ENCODE results near the gene FBXO42. TPM values are rescaled to one million over a fixed set of nuclear protein-coding genes. Genes with fewer than 3 reads are reported as not detected.
"Not testable (repeated sequence)": the region's sequence is repeated elsewhere in the genome, so short reads cannot be mapped to it uniquely, and the experiment has no call there.

FBXO42 gene
- total and polyA plus RNA-seq, 4 donors, result 22.8 to 29.2 (median 27.5) TPM

DNA sequence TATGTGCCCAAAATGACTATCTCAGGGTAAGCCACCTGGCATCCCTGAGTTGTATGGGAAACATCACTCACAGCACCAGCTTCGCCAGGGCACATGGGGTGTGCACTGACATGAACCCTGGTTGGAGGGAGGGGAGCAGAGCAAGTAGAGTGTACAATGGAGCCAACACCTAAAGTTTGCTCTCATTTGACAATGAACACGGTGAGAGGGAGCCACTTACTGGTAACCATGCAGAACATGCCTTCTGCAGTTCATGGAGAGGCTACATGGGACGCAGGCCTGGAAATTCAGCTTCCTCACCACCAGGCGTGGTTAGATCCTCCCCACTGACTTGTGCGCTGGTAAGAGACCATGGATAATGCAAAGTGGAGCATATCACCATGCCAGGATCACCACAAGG is 105.3 kb downstream of the FBXO42 start:
- Histone ChIP-seq H3K4me3 (ENCODE audit: low read depth, low read length) (no peak overlapping the region), H3K36me3 (ENCODE audit: control insufficient read depth, insufficient read depth, low read length) (peaks cover 37% of the 10 kb centered on the region), H3K27me3 (ENCODE audit: control insufficient read depth, insufficient read depth, low read length) (no peaks in the 10 kb centered on the region), H3K9me3 (ENCODE audit: control insufficient read depth, insufficient read depth, low read length) (no peaks in the 10 kb centered on the region), H3K4me1 (ENCODE audit: control insufficient read depth, insufficient read depth, low read length) (peaks cover 25% of the 10 kb centered on the region), H3K27ac (ENCODE audit: low read depth, low read length) (peak overlapping the region; percentile 70)
- 100% methylated on average over 4 of the region's 5 CpGs for WGBS (ENCODE audit: insufficient coverage)
- no peak for DNase-seq (ENCODE audit: low read depth in 4 of 6, low spot score in 6 of 6)

DNA sequence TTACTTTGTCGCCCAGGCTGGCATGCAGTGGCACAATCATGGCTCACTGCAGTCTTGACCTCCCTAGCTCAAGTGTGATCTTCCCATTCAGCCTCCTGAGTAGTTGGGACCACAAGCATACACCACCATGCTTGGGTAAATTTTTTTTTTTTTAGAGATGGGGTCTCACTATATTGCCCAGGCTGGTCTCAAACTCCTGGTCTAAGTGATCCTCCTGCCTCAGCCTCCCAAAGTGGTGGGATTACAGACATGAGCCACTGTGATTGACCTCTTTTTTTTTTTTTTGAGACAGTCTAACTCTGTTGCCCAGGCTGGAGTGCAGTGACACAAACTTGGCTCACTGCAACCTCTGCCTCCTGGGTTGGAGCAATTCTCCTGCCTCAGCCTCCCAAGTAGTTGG is 106.0 kb downstream of the FBXO42 start:
- H3K27ac ChIP-seq (ENCODE audit: low read depth, low read length); DNase-seq (ENCODE audit: low read depth in 4 of 6, low spot score in 6 of 6); H3K4me3 ChIP-seq (ENCODE audit: low read depth, low read length); H3K9me3 ChIP-seq (ENCODE audit: control insufficient read depth, insufficient read depth, low read length); H3K27me3 ChIP-seq (ENCODE audit: control insufficient read depth, insufficient read depth, low read length): not testable (repeated sequence)
- Histone ChIP-seq H3K36me3 (ENCODE audit: control insufficient read depth, insufficient read depth, low read length) (peaks cover 32% of the 10 kb centered on the region), H3K4me1 (ENCODE audit: control insufficient read depth, insufficient read depth, low read length) (peaks cover 29% of the 10 kb centered on the region)
- WGBS (ENCODE audit: insufficient coverage), result no CpG with 5 or more reads among the region's 1 CpG

- Histone ChIP-seq H3K27ac (ENCODE audit: low read depth, low read length) (no peak overlapping the region), H3K9me3 (ENCODE audit: control insufficient read depth, insufficient read depth, low read length) (no peaks in the 10 kb centered on the region), H3K4me3 (ENCODE audit: low read depth, low read length) (no peak overlapping the region), H3K27me3 (ENCODE audit: control insufficient read depth, insufficient read depth, low read length) (no peaks in the 10 kb centered on the region), H3K4me1 (ENCODE audit: control insufficient read depth, insufficient read depth, low read length) (peaks cover 28% of the 10 kb centered on the region), H3K36me3 (ENCODE audit: control insufficient read depth, insufficient read depth, low read length) (peaks cover 26% of the 10 kb centered on the region)
- no peak for DNase-seq (ENCODE audit: low read depth in 4 of 6, low spot score in 6 of 6)
- WGBS (ENCODE audit: insufficient coverage), result 93% methylated on average over 5 of the region's 9 CpGs
These were observed 106.6 kb downstream of the FBXO42 start for GRCh38 chr1:16245476-16246196.

DNA sequence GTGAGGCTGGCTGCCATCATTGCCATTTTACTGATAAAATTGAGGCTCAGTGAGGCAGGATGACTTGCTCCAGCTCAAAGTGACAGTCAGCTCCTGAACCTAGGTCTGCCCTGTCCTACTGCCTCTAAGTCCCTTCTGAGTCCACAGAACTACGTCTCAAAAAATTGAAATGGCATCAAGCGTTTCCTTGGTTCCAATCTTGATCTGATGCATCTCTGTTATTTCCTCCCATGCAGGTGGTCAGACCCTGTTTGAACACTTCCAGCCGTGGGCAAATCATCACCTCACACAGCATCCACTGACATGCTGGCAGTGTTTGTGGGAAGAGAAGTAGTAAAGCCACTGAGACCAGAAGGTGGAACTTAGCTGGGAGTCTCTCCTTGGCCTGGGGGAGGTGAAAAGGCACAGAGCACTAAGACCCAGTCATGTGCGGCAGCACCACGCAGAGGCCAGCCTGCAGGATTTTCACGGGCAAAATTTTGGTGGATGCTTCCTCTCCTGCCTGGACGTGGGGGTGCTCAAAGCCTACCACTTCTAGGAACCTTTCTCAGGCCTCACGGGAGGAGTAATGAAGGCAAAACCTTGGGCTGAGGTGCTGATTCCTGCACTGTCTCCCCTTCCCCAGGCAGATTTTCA is 107.5 kb downstream of the FBXO42 start:
- Histone ChIP-seq H3K27me3 (ENCODE audit: control insufficient read depth, insufficient read depth, low read length) (no peaks in the 10 kb centered on the region), H3K27ac (ENCODE audit: low read depth, low read length) (no peak overlapping the region), H3K4me3 (ENCODE audit: low read depth, low read length) (no peak overlapping the region), H3K9me3 (ENCODE audit: control insufficient read depth, insufficient read depth, low read length) (no peaks in the 10 kb centered on the region), H3K4me1 (ENCODE audit: control insufficient read depth, insufficient read depth, low read length) (peaks cover 28% of the 10 kb centered on the region), H3K36me3 (ENCODE audit: control insufficient read depth, insufficient read depth, low read length) (peaks cover 26% of the 10 kb centered on the region)
- DNase-seq (ENCODE audit: low read depth in 4 of 6, low spot score in 6 of 6), result no peak
- WGBS (ENCODE audit: insufficient coverage), result 70% methylated on average over 5 of the region's 8 CpGs

DNA sequence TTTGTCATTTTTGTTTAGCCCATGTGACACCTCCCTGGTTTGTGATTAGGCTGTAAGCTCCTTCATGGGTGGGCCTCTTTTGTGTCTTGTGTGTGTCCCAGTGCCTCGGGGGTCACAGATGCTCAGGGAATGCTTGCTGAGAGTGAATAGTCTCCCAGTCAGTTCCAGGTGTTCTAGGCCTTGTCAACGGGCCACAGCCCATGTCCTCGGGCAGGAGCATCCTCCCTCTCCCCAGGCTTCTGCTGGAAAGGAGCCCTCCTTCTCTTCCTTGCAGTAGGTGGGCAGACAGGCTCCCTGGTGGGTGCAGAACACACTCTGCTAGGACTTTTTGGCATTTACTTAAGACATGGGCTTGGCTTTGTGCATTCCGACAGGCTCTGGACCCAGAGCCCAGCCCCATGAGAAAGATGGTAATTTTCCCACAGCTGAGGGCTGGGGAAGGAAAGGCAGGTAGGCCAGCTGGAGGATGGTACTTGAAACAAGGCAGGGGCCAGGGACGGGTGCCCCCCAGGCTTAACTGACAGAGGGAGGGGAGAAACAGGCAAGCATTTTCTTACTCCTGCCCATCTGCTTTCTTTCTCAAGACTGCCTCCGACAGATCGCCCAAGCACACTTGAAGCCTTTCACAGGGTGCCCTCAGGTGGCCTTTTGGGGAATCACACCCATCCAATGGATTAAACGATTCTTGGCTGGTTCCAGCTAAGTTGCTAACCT is 108.2 kb downstream of the FBXO42 start:
- peak in 5 of 6 donors; percentile 71 to 95 (median 76) for DNase-seq (ENCODE audit: low read depth in 4 of 6, low spot score in 6 of 6)
- H3K4me1 ChIP-seq (ENCODE audit: control insufficient read depth, insufficient read depth, low read length), result peaks cover 28% of the 10 kb centered on the region
- no peak overlapping the region for H3K4me3 ChIP-seq (ENCODE audit: low read depth, low read length)
- H3K27ac ChIP-seq (ENCODE audit: low read depth, low read length), result no peak overlapping the region
- no peaks in the 10 kb centered on the region for H3K9me3 ChIP-seq (ENCODE audit: control insufficient read depth, insufficient read depth, low read length)
- H3K36me3 ChIP-seq (ENCODE audit: control insufficient read depth, insufficient read depth, low read length), result peaks cover 26% of the 10 kb centered on the region
- WGBS (ENCODE audit: insufficient coverage), result 18% methylated on average over 7 of the region's 8 CpGs
- H3K27me3 ChIP-seq (ENCODE audit: control insufficient read depth, insufficient read depth, low read length), result no peaks in the 10 kb centered on the region

DNA sequence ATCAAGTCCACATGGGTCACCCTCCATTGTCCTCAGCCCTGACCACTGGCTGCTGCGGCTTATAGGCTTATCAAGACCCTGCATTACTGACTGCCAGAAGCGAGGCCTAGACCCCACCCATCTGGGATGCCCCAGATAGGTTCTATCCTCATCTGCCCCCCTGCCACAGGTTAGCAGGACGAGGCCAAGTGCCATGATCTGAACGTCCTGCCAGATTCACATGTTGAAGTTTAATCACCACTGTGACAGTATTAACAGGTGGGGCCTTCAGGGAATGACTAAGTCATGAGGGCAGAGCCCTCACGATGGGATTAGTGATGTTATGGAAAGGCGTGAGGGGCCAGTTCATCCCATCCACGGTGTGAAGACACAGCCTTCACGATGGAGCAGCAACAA is 109.1 kb downstream of the FBXO42 start:
- Histone ChIP-seq H3K27ac (ENCODE audit: low read depth, low read length) (no peak overlapping the region), H3K36me3 (ENCODE audit: control insufficient read depth, insufficient read depth, low read length) (peaks cover 26% of the 10 kb centered on the region), H3K9me3 (ENCODE audit: control insufficient read depth, insufficient read depth, low read length) (no peaks in the 10 kb centered on the region), H3K27me3 (ENCODE audit: control insufficient read depth, insufficient read depth, low read length) (no peaks in the 10 kb centered on the region), H3K4me1 (ENCODE audit: control insufficient read depth, insufficient read depth, low read length) (peaks cover 20% of the 10 kb centered on the region), H3K4me3 (ENCODE audit: low read depth, low read length) (no peak overlapping the region)
- DNase-seq (ENCODE audit: low read depth in 4 of 6, low spot score in 6 of 6), result no peak
- WGBS (ENCODE audit: insufficient coverage), result 90% methylated on average over 6 of the region's 8 CpGs

DNA sequence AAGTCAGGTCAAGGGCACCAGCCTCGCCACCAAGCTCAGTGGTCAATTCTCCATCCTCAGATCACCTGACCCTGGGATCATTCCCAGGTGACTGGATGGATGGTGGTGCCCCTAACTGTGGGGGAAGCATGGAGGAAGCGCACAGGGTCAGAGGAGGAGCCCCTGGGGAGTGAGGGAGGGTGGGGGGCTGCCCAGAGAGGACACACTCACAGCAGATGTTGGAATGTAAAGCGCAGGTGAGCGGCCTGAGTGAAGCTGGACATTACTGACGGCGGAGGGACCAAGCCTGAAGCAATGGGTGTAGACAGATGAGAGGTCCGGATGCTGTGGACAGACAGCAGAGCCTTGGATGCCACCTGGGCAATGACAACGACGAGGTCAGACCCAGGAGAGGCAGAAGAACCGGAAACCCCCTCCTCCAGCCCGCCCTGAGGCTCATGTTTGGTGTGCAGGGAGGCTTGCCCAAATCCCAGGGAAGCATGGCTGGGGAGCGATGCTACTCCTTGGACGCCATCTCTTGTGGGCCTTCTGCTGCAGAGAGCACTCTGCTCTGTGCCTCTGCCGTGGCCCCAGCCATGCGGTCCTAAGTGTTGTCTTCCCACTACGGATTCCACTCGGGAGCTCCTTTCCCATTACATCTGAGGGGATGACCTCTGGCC is 109.6 kb downstream of the FBXO42 start:
- no peak overlapping the region for H3K27ac ChIP-seq (ENCODE audit: low read depth, low read length)
- H3K36me3 ChIP-seq (ENCODE audit: control insufficient read depth, insufficient read depth, low read length), result peaks cover 26% of the 10 kb centered on the region
- no peaks in the 10 kb centered on the region for H3K9me3 ChIP-seq (ENCODE audit: control insufficient read depth, insufficient read depth, low read length)
- 90% methylated on average over 16 of the region's 17 CpGs for WGBS (ENCODE audit: insufficient coverage)
- no peaks in the 10 kb centered on the region for H3K27me3 ChIP-seq (ENCODE audit: control insufficient read depth, insufficient read depth, low read length)
- no peak for DNase-seq (ENCODE audit: low read depth in 4 of 6, low spot score in 6 of 6)
- H3K4me3 ChIP-seq (ENCODE audit: low read depth, low read length), result no peak overlapping the region
- H3K4me1 ChIP-seq (ENCODE audit: control insufficient read depth, insufficient read depth, low read length), result peaks cover 15% of the 10 kb centered on the region

DNA sequence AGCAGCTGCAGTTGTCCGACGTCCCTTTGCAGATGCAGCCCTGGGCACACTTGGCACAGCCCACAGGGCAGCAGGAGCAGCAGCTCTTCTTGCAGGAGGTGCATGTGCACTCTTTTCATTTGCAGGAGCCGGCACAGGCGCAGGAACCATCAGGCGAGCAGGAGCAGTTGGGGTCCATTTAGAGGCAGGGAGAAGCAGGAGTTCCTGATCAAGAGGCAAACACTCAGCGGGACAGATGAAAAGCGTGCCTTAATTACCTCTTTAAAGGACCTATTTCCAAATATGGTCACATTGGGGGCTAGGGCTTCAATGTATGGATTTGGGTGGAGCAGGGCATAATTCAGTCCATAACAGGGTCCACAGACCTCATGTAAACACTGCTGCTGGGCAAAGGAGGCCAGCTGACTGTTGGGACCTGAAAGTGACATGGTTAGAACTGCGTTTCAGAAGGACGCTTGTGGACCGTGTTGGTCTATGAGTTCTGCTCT is 111.0 kb downstream of the FBXO42 start:
- peaks cover 21% of the 10 kb centered on the region for H3K36me3 ChIP-seq (ENCODE audit: control insufficient read depth, insufficient read depth, low read length)
- H3K4me1 ChIP-seq (ENCODE audit: control insufficient read depth, insufficient read depth, low read length), result peaks cover 21% of the 10 kb centered on the region
- peak in 1 of 6 donors; percentile 50 for DNase-seq (ENCODE audit: low read depth in 4 of 6, low spot score in 6 of 6)
- H3K27me3 ChIP-seq (ENCODE audit: control insufficient read depth, insufficient read depth, low read length), result no peaks in the 10 kb centered on the region
- H3K27ac ChIP-seq (ENCODE audit: low read depth, low read length), result no peak overlapping the region
- H3K4me3 ChIP-seq (ENCODE audit: low read depth, low read length), result no peak overlapping the region
- H3K9me3 ChIP-seq (ENCODE audit: control insufficient read depth, insufficient read depth, low read length), result no peaks in the 10 kb centered on the region
- WGBS (ENCODE audit: insufficient coverage), result 53% methylated on average over 8 of the region's 10 CpGs

DNA sequence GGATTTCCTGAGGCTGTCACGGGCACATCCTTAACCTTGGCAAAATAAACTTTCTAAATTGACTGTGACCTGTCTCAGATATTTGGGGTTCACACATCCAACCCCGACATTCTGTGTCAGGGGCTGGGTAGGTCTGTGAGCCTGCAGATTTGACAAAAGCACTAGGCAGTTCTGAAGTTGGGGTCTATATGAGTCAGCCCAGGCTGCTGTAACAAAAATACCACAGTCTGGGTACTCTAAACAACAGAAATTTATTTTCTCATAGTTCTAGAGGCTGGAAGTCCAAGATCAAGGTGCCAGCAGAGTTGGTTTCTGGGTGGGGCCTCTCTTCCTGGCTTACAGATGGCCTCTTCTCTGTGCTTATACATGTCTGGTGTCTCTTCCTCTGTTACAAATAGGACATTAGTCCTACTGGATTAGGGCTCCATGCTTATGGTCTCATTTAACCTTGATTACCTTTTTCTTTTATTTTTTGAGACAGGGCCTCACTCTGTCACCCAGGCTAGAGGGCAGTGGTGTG is 112.2 kb downstream of the FBXO42 start:
- H3K4me3 ChIP-seq (ENCODE audit: low read depth, low read length), result no peak overlapping the region
- H3K27me3 ChIP-seq (ENCODE audit: control insufficient read depth, insufficient read depth, low read length), result no peaks in the 10 kb centered on the region
- H3K9me3 ChIP-seq (ENCODE audit: control insufficient read depth, insufficient read depth, low read length), result no peaks in the 10 kb centered on the region
- DNase-seq (ENCODE audit: low read depth in 4 of 6, low spot score in 6 of 6), result no peak
- 100% methylated on average over 1 of the region's 2 CpGs for WGBS (ENCODE audit: insufficient coverage)
- peaks cover 9% of the 10 kb centered on the region for H3K36me3 ChIP-seq (ENCODE audit: control insufficient read depth, insufficient read depth, low read length)
- peaks cover 26% of the 10 kb centered on the region for H3K4me1 ChIP-seq (ENCODE audit: control insufficient read depth, insufficient read depth, low read length)
- no peak overlapping the region for H3K27ac ChIP-seq (ENCODE audit: low read depth, low read length)

Data from spinal cord (tissue), 10 donors.